Ishikawa (cell line): ENCODE data around the gene PDE4D.

Source experiments
- CEBPB ChIP-seq: IDR thresholded peaks from 2 replicates; pipeline ENCODE4 v1.6.1; 2012
- CREB1 ChIP-seq: IDR thresholded peaks from 2 replicates; pipeline ENCODE4 v1.6.1; 2012; ENCODE audit warnings: low read depth
- EGR1 ChIP-seq: IDR thresholded peaks from 2 replicates; pipeline ENCODE4 v1.6.1; 2012
- FOXM1 ChIP-seq: IDR thresholded peaks from 2 replicates; pipeline ENCODE4 v1.6.1; 2012; ENCODE audit warnings: low read depth, borderline replicate concordance
- NFIC ChIP-seq: IDR thresholded peaks from 2 replicates; pipeline ENCODE4 v1.6.1; 2012
- RAD21 ChIP-seq: IDR thresholded peaks from 2 replicates; pipeline ENCODE4 v1.6.1; 2012; ENCODE audit warnings: low read depth
- TAF1 ChIP-seq: IDR thresholded peaks from 2 replicates; pipeline ENCODE4 v1.6.1; 2012; ENCODE audit warnings: low read depth, mild to moderate bottlenecking
- YY1 ChIP-seq: IDR thresholded peaks from 2 replicates; pipeline ENCODE4 v1.6.1; 2012; ENCODE audit warnings: low read depth
- ZBTB7A ChIP-seq: IDR thresholded peaks from 2 replicates; pipeline ENCODE4 v1.6.1; 2012; ENCODE audit warnings: low read depth
- TF ChIP-seq, protein P1 (sequence below): IDR thresholded peaks from 2 replicates; pipeline ENCODE4 v1.6.1; 2012

DNA sequence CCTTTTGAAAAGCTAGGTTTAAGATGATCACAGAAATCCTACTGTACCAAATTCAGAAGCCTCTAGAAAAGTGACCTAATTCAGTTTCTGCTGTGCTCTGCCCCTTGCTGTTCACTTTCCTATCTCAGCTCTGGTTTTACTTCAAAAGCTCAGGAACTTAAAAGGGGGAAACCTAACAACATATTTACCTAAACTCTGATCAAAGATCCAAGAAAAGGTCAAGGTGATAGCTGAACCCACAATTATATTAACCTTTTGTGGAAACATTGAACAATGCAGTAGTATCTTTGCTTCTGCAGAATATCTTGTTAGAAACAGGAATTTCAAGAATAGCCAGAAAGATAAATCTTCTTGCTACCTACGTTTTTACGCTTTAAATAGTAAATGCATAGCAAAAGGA lies 568.5 kb downstream of the PDE4D start:
- no peak for TF ChIP-seq CREB1
- TF ChIP-seq ZBTB7A: no peak
- no peak for TF ChIP-seq NFIC
- TF ChIP-seq TAF1: no peak
- TF ChIP-seq CEBPB: no peak
- no peak for TF ChIP-seq EGR1
- no peak for TF ChIP-seq FOXM1
- no peak for TF ChIP-seq YY1
- no peak for TF ChIP-seq RAD21
- TF ChIP-seq, protein P1, sequence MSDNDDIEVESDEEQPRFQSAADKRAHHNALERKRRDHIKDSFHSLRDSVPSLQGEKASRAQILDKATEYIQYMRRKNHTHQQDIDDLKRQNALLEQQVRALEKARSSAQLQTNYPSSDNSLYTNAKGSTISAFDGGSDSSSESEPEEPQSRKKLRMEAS: no peak
